ENCODE measurements around the gene CC2D1A. TPM values are rescaled to one million over a fixed set of nuclear protein-coding genes. Genes with fewer than 3 reads are reported as not detected.

CC2D1A gene
- total RNA-seq, 3 donors from 2014 or later: 16.6 to 50.1 (median 43.6) TPM

DNA sequence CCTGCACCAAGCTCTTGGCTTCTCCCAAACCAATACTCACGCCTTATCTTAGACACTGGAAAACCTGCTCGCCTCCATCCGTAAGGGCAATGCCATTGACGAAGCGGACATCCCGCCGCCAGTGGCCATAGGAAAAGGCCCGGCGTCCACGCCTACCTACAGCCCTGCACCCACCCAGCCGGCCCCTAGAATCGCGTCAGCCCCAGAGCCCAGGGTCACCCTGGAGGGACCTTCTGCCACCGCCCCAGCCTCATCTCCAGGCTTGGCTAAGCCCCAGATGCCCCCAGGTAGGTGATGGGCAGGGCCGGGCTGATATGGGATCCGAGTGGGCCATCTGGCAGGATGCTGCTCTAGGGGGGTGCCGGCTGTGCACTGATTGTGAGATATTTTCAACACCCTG is 7.4 kb downstream of the CC2D1A start:
- Histone ChIP-seq H3K9me3 (no peaks in the 10 kb centered on the region), H3K36me3 (peaks cover 8% of the 10 kb centered on the region), H3K4me1 (no peaks in the 10 kb centered on the region), H3K4me3 (no peak overlapping the region), H3K27ac (no peak overlapping the region), H3K27me3 (no peaks in the 10 kb centered on the region)
- DNase-seq (ENCODE audit: low spot score in 2 of 2): no peak
- no peak for TF ChIP-seq POLR2AphosphoS5 (IDR thresholded peaks at IDR 0.05)
- no peak for TF ChIP-seq POLR2A (IDR thresholded peaks at IDR 0.05)
- TF ChIP-seq, protein P1, sequence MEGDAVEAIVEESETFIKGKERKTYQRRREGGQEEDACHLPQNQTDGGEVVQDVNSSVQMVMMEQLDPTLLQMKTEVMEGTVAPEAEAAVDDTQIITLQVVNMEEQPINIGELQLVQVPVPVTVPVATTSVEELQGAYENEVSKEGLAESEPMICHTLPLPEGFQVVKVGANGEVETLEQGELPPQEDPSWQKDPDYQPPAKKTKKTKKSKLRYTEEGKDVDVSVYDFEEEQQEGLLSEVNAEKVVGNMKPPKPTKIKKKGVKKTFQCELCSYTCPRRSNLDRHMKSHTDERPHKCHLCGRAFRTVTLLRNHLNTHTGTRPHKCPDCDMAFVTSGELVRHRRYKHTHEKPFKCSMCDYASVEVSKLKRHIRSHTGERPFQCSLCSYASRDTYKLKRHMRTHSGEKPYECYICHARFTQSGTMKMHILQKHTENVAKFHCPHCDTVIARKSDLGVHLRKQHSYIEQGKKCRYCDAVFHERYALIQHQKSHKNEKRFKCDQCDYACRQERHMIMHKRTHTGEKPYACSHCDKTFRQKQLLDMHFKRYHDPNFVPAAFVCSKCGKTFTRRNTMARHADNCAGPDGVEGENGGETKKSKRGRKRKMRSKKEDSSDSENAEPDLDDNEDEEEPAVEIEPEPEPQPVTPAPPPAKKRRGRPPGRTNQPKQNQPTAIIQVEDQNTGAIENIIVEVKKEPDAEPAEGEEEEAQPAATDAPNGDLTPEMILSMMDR (IDR thresholded peaks at IDR 0.05): no peak
- intact Hi-C loops (cut with DNase I; ENCODE audit: low total_unique reads): no loop called here

DNA sequence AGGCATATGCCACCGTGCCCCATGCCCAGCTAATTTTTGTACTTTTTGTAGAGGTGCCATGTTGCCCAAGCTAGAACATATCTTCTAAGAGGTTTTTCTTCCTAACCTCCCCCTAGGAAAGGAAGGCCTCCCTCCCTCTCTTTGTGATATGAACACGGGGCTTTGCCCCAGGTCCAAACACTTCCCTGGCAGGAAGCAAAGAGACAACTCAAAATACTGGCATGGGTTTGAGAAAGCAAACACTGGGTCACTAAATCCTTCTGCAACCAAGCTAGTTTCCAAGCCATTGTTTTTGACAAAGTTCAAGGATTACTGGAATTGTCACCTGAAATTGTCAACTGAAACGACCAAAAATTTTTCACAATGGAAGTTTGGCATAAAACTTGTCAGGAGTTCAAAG is 8.8 kb downstream of the CC2D1A start:
- no peaks in the 10 kb centered on the region for H3K9me3 ChIP-seq
- no peak for TF ChIP-seq POLR2AphosphoS5 (IDR thresholded peaks at IDR 0.05)
- TF ChIP-seq, protein P1 (IDR thresholded peaks at IDR 0.05): no peak
- no peak for TF ChIP-seq POLR2A (IDR thresholded peaks at IDR 0.05)
- no peak overlapping the region for H3K4me3 ChIP-seq
- no peaks in the 10 kb centered on the region for H3K27me3 ChIP-seq
- intact Hi-C loops (cut with DNase I; ENCODE audit: low total_unique reads): no loop called here
- no peaks in the 10 kb centered on the region for H3K4me1 ChIP-seq
- DNase-seq (ENCODE audit: low spot score in 2 of 2): no peak
- H3K27ac ChIP-seq: no peak overlapping the region
- H3K36me3 ChIP-seq: peaks cover 8% of the 10 kb centered on the region

DNA sequence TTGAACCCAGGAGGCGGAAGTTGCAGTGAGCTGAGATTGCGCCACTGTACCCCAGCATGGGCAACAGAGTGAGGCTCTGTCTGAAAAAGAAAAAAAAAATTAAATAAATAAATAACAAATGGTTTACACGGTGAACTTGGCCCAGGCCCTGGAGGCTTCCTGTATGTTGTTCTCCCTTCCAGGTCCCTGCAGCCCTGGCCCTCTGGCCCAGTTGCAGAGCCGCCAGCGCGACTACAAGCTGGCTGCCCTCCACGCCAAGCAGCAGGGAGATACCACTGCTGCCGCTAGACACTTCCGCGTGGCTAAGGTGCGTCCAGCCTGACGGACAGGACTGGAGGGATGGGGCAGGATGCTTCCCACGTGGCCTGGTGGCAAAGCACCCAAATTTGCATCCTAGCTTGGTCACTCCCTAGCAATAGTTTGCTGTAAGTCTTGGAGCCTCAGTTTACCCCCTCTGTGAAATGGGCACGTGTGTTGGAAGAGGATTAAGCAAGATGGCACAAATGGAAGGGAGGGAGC is 11.9 kb downstream of the CC2D1A start:
- H3K27me3 ChIP-seq: no peaks in the 10 kb centered on the region
- peaks cover 14% of the 10 kb centered on the region for H3K36me3 ChIP-seq
- H3K27ac ChIP-seq: peak overlapping the region; percentile 45 to 66
- TF ChIP-seq POLR2A (IDR thresholded peaks at IDR 0.05) (no peak), POLR2AphosphoS5 (IDR thresholded peaks at IDR 0.05) (peak in 1 of 3 donors; percentile 24)
- TF ChIP-seq, protein P1 (IDR thresholded peaks at IDR 0.05): no peak
- no peaks in the 10 kb centered on the region for H3K4me1 ChIP-seq
- intact Hi-C loops (cut with DNase I; ENCODE audit: low total_unique reads): no loop called here
- peaks cover 0 to 6% of the 10 kb centered on the region in 2 donors for H3K9me3 ChIP-seq
- peak in 1 of 2 donors; percentile 52 for DNase-seq (ENCODE audit: low spot score in 2 of 2)
- no peak overlapping the region for H3K4me3 ChIP-seq

DNA sequence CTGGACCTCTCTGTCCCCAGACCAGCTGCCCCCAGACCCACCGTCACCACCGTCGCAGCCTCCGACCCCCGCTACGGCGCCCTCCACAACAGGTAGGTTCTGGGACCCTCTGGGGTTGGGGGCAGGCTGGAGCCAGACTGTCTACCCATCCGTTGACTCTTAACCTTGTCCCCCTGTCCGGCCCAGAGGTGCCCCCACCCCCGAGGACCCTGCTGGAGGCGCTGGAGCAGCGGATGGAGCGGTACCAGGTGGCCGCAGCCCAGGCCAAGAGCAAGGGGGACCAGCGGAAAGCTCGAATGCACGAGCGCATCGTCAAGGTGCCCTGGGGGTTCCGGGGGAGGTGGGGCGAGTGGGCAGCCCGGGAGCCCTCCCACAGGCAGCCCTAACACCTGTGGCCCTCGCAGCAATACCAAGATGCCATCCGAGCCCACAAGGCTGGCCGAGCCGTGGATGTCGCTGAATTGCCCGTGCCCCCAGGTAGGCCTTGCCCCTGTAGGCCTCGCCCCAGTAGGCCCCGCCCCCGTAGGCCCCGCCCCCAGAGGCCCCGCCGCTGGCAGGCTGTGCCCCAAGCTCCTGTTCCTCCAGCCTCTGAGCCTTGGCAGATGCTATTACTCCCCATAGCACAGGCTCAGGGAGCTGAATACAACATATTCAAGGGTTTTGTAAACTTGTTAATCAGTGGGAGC is 12.9 kb downstream of the CC2D1A start:
- Histone ChIP-seq H3K36me3 (peaks cover 7% of the 10 kb centered on the region), H3K27ac (peak overlapping the region; percentile 45 to 66), H3K27me3 (no peaks in the 10 kb centered on the region), H3K4me1 (no peaks in the 10 kb centered on the region), H3K9me3 (peaks cover 0 to 6% of the 10 kb centered on the region in 2 donors), H3K4me3 (no peak overlapping the region)
- TF ChIP-seq, protein P1 (IDR thresholded peaks at IDR 0.05): no peak
- TF ChIP-seq POLR2AphosphoS5 (IDR thresholded peaks at IDR 0.05) (no peak), POLR2A (IDR thresholded peaks at IDR 0.05) (no peak)
- intact Hi-C loops (cut with DNase I; ENCODE audit: low total_unique reads): no loop called here
- DNase-seq (ENCODE audit: low spot score in 2 of 2): no peak

DNA sequence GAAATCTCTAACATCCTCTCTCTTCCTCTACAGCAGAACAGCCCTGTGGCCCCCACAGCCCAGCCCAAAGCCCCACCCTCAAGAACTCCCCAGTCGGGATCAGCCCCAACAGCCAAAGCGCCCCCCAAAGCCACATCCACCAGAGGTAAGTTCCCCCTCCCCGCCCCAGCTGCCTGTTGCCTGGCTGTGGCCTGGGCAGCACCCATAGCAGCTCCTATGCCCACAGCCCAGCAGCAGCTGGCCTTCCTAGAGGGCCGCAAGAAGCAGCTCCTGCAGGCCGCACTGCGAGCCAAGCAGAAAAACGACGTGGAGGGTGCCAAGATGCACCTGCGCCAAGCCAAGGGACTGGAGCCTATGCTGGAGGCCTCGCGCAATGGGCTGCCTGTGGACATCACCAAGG is 14.5 kb downstream of the CC2D1A start:
- Histone ChIP-seq H3K4me1 (no peaks in the 10 kb centered on the region), H3K36me3 (peaks cover 7% of the 10 kb centered on the region), H3K27me3 (no peaks in the 10 kb centered on the region), H3K4me3 (no peak overlapping the region), H3K27ac (no peak overlapping the region), H3K9me3 (peaks cover 0 to 6% of the 10 kb centered on the region in 2 donors)
- no peak for DNase-seq (ENCODE audit: low spot score in 2 of 2)
- TF ChIP-seq POLR2A (IDR thresholded peaks at IDR 0.05): no peak
- TF ChIP-seq, protein P1 (IDR thresholded peaks at IDR 0.05): no peak
- no peak for TF ChIP-seq POLR2AphosphoS5 (IDR thresholded peaks at IDR 0.05)
- intact Hi-C loops (cut with DNase I; ENCODE audit: low total_unique reads): no loop called here
